Measurements from ENCODE around the gene SLC27A2.

DNA sequence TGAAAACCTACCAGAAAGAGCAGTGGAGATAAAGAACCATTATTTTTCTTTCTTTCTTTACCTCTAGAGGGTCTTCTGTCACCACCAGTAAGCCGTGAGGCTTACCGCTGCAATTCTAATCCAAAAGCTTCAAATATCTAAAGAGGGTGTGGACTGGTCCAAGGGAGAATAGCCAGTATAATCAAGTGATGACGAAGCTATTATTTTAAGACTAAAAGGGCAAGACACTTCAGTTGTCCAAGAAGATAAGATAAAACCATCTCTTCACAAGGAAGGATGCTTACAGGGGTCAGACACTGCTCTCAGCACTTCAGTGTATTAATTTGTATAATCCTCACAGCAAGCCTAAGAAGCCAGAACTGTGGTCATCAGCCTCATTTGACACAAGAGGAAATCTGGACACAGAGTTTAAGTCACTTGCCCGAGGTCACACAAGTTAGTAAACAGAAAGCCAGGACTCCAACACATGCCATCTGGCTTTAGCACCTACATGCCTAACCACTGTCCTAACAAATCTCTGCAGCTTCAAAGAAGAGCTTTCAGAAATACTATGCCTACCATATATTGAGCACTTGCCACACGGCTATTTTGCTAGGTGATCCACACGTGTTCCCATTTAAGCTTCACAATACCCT lies 68.9 kb downstream of the SLC27A2 start:
- TF ChIP-seq ZFP3 (CRISPR knock-in tag; IDR thresholded peaks at IDR 0.05) = no peak
- no peak for TF ChIP-seq PPARA (CRISPR knock-in tag; IDR thresholded peaks at IDR 0.05; ENCODE audit: borderline replicate concordance)
- TF ChIP-seq, protein P1, sequence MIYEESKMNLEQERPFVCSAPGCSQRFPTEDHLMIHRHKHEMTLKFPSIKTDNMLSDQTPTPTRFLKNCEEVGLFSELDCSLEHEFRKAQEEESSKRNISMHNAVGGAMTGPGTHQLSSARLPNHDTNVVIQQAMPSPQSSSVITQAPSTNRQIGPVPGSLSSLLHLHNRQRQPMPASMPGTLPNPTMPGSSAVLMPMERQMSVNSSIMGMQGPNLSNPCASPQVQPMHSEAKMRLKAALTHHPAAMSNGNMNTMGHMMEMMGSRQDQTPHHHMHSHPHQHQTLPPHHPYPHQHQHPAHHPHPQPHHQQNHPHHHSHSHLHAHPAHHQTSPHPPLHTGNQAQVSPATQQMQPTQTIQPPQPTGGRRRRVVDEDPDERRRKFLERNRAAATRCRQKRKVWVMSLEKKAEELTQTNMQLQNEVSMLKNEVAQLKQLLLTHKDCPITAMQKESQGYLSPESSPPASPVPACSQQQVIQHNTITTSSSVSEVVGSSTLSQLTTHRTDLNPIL (CRISPR knock-in tag; IDR thresholded peaks at IDR 0.05; ENCODE audit: low read depth) = no peak
- no peak for TF ChIP-seq ZNF70 (CRISPR knock-in tag; IDR thresholded peaks at IDR 0.05)
- no peak for TF ChIP-seq ZC3H10 (CRISPR knock-in tag; IDR thresholded peaks at IDR 0.05)
- TF ChIP-seq, protein P2, sequence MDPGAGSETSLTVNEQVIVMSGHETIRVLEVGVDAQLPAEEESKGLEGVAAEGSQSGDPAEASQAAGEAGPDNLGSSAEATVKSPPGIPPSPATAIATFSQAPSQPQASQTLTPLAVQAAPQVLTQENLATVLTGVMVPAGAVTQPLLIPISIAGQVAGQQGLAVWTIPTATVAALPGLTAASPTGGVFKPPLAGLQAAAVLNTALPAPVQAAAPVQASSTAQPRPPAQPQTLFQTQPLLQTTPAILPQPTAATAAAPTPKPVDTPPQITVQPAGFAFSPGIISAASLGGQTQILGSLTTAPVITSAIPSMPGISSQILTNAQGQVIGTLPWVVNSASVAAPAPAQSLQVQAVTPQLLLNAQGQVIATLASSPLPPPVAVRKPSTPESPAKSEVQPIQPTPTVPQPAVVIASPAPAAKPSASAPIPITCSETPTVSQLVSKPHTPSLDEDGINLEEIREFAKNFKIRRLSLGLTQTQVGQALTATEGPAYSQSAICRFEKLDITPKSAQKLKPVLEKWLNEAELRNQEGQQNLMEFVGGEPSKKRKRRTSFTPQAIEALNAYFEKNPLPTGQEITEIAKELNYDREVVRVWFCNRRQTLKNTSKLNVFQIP (CRISPR knock-in tag; IDR thresholded peaks at IDR 0.05; ENCODE audit: borderline replicate concordance, low read depth) = no peak
- TF ChIP-seq ARNTL (CRISPR knock-in tag; IDR thresholded peaks at IDR 0.05; ENCODE audit: borderline replicate concordance, low read depth) = no peak
- no peak for TF ChIP-seq ZFP30 (CRISPR knock-in tag; IDR thresholded peaks at IDR 0.05)
- no peak for TF ChIP-seq ZNF565 (CRISPR knock-in tag; conservative IDR thresholded peaks at IDR 0.05; ENCODE audit: low read depth)
- TF ChIP-seq CSDC2 (CRISPR knock-in tag; IDR thresholded peaks at IDR 0.05) = no peak
- TF ChIP-seq, protein P3, sequence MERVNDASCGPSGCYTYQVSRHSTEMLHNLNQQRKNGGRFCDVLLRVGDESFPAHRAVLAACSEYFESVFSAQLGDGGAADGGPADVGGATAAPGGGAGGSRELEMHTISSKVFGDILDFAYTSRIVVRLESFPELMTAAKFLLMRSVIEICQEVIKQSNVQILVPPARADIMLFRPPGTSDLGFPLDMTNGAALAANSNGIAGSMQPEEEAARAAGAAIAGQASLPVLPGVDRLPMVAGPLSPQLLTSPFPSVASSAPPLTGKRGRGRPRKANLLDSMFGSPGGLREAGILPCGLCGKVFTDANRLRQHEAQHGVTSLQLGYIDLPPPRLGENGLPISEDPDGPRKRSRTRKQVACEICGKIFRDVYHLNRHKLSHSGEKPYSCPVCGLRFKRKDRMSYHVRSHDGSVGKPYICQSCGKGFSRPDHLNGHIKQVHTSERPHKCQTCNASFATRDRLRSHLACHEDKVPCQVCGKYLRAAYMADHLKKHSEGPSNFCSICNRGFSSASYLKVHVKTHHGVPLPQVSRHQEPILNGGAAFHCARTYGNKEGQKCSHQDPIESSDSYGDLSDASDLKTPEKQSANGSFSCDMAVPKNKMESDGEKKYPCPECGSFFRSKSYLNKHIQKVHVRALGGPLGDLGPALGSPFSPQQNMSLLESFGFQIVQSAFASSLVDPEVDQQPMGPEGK (CRISPR knock-in tag; IDR thresholded peaks at IDR 0.05; ENCODE audit: borderline replicate concordance) = no peak
- no peak for TF ChIP-seq BACH2 (CRISPR knock-in tag; IDR thresholded peaks at IDR 0.05; ENCODE audit: borderline replicate concordance)
- TF ChIP-seq ISL1 (CRISPR knock-in tag; IDR thresholded peaks at IDR 0.05) = no peak

All from SK-N-SH treated with all-trans-retinoic acid at 6 μM for 48 hours (cell line).